ENCODE results near the gene CFAP210. TPM values are rescaled to one million over a fixed set of nuclear protein-coding genes. Genes with fewer than 3 reads are reported as not detected.
A peak's percentile ranks its signal among the peaks of the same experiment; 100 is the strongest.

Gene CFAP210
- total RNA-seq, 1 donor from 2014 or later = not detected

GRCh38 chr2:169673921-169674320, 20.3 kb downstream of the CFAP210 start:
- no peak for DNase-seq (ENCODE audit: low read depth in 2 of 2)

- DNase-seq (ENCODE audit: low read depth in 2 of 2) = no peak
Measured at GRCh38 chr2:169673106-169673505, 21.1 kb downstream of the CFAP210 start.

GRCh38 chr2:169672406-169672805, 21.8 kb downstream of the CFAP210 start:
- no peak for DNase-seq (ENCODE audit: low read depth in 2 of 2)

- DNase-seq (ENCODE audit: low read depth in 2 of 2) = no peak
Measured at GRCh38 chr2:169670937-169671336, 23.3 kb downstream of the CFAP210 start.

GRCh38 chr2:169670215-169670651, 24.0 kb downstream of the CFAP210 start:
- no peak for DNase-seq (ENCODE audit: low read depth in 2 of 2)

GRCh38 chr2:169667583-169667982, 26.6 kb downstream of the CFAP210 start:
- DNase-seq (ENCODE audit: low read depth in 2 of 2) = no peak

GRCh38 chr2:169664978-169665930, 29.0 kb downstream of the CFAP210 start:
- DNase-seq (ENCODE audit: low read depth in 2 of 2) = no peak

GRCh38 chr2:169664600-169664977, 29.6 kb downstream of the CFAP210 start:
- no peak for DNase-seq (ENCODE audit: low read depth in 2 of 2)

- DNase-seq (ENCODE audit: low read depth in 2 of 2) = no peak
Measured at GRCh38 chr2:169663247-169663646, 31.0 kb downstream of the CFAP210 start.

GRCh38 chr2:169662744-169663143, 31.5 kb downstream of the CFAP210 start:
- no peak for DNase-seq (ENCODE audit: low read depth in 2 of 2)

- no peak for DNase-seq (ENCODE audit: low read depth in 2 of 2)
Measured at GRCh38 chr2:169661265-169661664, 32.9 kb downstream of the CFAP210 start.

- DNase-seq (ENCODE audit: low read depth in 2 of 2) = no peak
Measured at GRCh38 chr2:169659320-169659719, 34.9 kb downstream of the CFAP210 start.

GRCh38 chr2:169658877-169659276, 35.3 kb downstream of the CFAP210 start:
- DNase-seq (ENCODE audit: low read depth in 2 of 2) = no peak

GRCh38 chr2:169656164-169656563, 38.0 kb downstream of the CFAP210 start:
- DNase-seq (ENCODE audit: low read depth in 2 of 2) = no peak

- DNase-seq (ENCODE audit: low read depth in 2 of 2) = no peak
Measured at GRCh38 chr2:169653636-169654035, 40.6 kb downstream of the CFAP210 start.

- DNase-seq (ENCODE audit: low read depth in 2 of 2) = no peak
Measured at GRCh38 chr2:169649278-169649677, 44.9 kb downstream of the CFAP210 start.

GRCh38 chr2:169647496-169647895, 46.7 kb downstream of the CFAP210 start:
- DNase-seq (ENCODE audit: low read depth in 2 of 2) = no peak

- DNase-seq (ENCODE audit: low read depth in 2 of 2) = no peak
Measured at GRCh38 chr2:169644173-169644572, 50.0 kb downstream of the CFAP210 start.

GRCh38 chr2:169641464-169641863, 52.7 kb downstream of the CFAP210 start:
- DNase-seq (ENCODE audit: low read depth in 2 of 2) = no peak

- no peak for DNase-seq (ENCODE audit: low read depth in 2 of 2)
Measured at GRCh38 chr2:169640104-169640503, 54.1 kb downstream of the CFAP210 start.

GRCh38 chr2:169637620-169638019, 56.6 kb downstream of the CFAP210 start:
- DNase-seq (ENCODE audit: low read depth in 2 of 2) = no peak

- no peak for DNase-seq (ENCODE audit: low read depth in 2 of 2)
Measured at GRCh38 chr2:169636440-169637097, 57.6 kb downstream of the CFAP210 start.

GRCh38 chr2:169625781-169626180, 68.4 kb downstream of the CFAP210 start:
- DNase-seq (ENCODE audit: low read depth in 2 of 2) = peak in 1 of 2 donors; percentile 3
